ENCODE results near the gene ZMYM2.

DNA sequence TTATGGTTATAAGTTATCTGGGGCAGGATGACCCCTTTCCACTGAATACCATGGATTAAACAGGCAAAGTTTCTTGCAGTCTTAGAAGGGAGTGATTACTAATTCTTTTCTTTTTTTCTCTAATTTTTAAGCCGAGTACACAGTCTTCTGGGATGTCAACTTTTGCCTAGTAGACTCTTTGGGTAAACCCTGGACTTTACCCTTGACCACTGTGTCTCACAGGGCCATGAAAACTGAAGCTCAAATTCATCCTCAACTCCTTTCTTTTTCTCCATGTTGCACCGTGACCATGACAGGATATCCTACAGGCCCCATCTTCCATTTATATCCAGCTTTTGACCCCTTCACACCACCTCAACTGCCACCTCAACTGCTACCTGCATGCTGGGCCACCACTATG is 150.5 kb downstream of the ZMYM2 start:
- TF ChIP-seq SIN3A (IDR thresholded peaks at IDR 0.05; ENCODE audit: borderline replicate concordance, insufficient read depth, low read length) (no peak), POLR2AphosphoS5 (IDR thresholded peaks at IDR 0.05; ENCODE audit: low read depth, low read length) (no peak)

Measured in PFSK-1 (cell line).